ENCODE measurements around the gene RPAP3. TPM values are rescaled to one million over a fixed set of nuclear protein-coding genes. Genes with fewer than 3 reads are reported as not detected.

The RPAP3 gene
- total and polyA plus RNA-seq, 2 of the 4 experiments (the other 2 are of a cell fraction) = 10.6 to 13.4 TPM

GRCh38 chr12:47648056-47648579 is 57.7 kb downstream of the RPAP3 start:
- no peak overlapping the region for H4K5ac ChIP-seq (ENCODE audit: low read depth, low read length)
- peaks cover 7% of the 10 kb centered on the region for H3K9me1 ChIP-seq (ENCODE audit: insufficient read depth, low read length)
- peaks cover 0 to 7% of the 10 kb centered on the region in 2 experiments; a peak in 3 of 4 replicates for H3K79me1 ChIP-seq (ENCODE audit: low read depth in 1 of 2, low read length in 2 of 2)
- no peak for TF ChIP-seq FOS (IDR thresholded peaks at IDR 0.05; ENCODE audit: low read depth, low read length)
- no peak for TF ChIP-seq CHD1 (IDR thresholded peaks at IDR 0.05; ENCODE audit: low read depth, low read length)
- no peak for TF ChIP-seq MXI1 (IDR thresholded peaks at IDR 0.05; ENCODE audit: borderline replicate concordance, low read depth, low read length)
- no peak for TF ChIP-seq MAFK (IDR thresholded peaks at IDR 0.05; ENCODE audit: low read depth, low read length)
- TF ChIP-seq ELK1 (IDR thresholded peaks at IDR 0.05; ENCODE audit: borderline replicate concordance, low read depth, low read length) = no peak
- no peak for TF ChIP-seq CTCF (conservative IDR thresholded peaks at IDR 0.05; ENCODE audit: low read depth, low read length)
- no peak for TF ChIP-seq BHLHE40 (IDR thresholded peaks at IDR 0.05; ENCODE audit: low read depth, low read length)
- H3K27ac ChIP-seq (ENCODE audit: insufficient read depth, low read length) = no peak overlapping the region
- no peak overlapping the region for H3K23ac ChIP-seq (ENCODE audit: low read depth, low read length)
- no peak overlapping the region for H3K56ac ChIP-seq (ENCODE audit: extremely low read depth, insufficient read depth, low read length)
- WGBS, 2 experiments (ENCODE audit: extremely low coverage in 2 of 2, insufficient read length in 1 of 2) = 100% methylated on average over 1 of the region's 2 CpGs; no CpG with 5 or more reads in 1 of the 2 experiments
- ChIA-PET POLR2A (ENCODE audit: unreplicated experiment) (no interaction called here), CTCF (interaction anchor here (0.6 kb wide), 1 partner anchor 81 kb away, joined by 5 read pairs; no protein-coding TSS in a partner anchor)
- intact Hi-C loops (cut with micrococcal nuclease) = no loop called here
- no TSS peak for BruUV-seq (replicated peaks)
- peaks cover 7% of the 10 kb centered on the region; the same call in 1 of the 2 replicates for H4K20me1 ChIP-seq (ENCODE audit: insufficient read depth, low read length)
- no peak overlapping the region for H2BK15ac ChIP-seq (ENCODE audit: low read depth, low read length)
- H3K9me3 ChIP-seq (ENCODE audit: control insufficient read depth, insufficient read depth, low read length) = peaks cover 4% of the 10 kb centered on the region; the same call in 1 of the 2 replicates
- no peak overlapping the region for H2BK120ac ChIP-seq (ENCODE audit: low read depth, low read length)
- no peak overlapping the region for H2AK5ac ChIP-seq (ENCODE audit: low read depth, low read length)
- no peaks in the 10 kb centered on the region for H3K36me3 ChIP-seq (ENCODE audit: control insufficient read depth, insufficient read depth, low read length)
- H3K4me1 ChIP-seq (ENCODE audit: control insufficient read depth, insufficient read depth, low read length) = peaks cover 6% of the 10 kb centered on the region
- no peak overlapping the region for H3K4me2 ChIP-seq (ENCODE audit: low read depth, low read length)
- H4K8ac ChIP-seq (ENCODE audit: low read depth in 2 of 2, low read length in 2 of 2) = no peak overlapping the region
- H3K14ac ChIP-seq (replicated peaks; ENCODE audit: low read depth, low read length) = no peak overlapping the region
- no peak overlapping the region for H3K9ac ChIP-seq (ENCODE audit: low read depth, low read length)
- no peak overlapping the region for H2BK5ac ChIP-seq (ENCODE audit: low read depth, low read length, poor library complexity, severe bottlenecking)
- H4K91ac ChIP-seq (ENCODE audit: insufficient read depth, low read depth, low read length) = no peak overlapping the region
- no peak overlapping the region for H3K4me3 ChIP-seq (ENCODE audit: insufficient read depth, low read depth, low read length)
- ATAC-seq (ENCODE audit: low read depth) = no peak
- in situ Hi-C loops (cut with MboI; ENCODE audit: low sequenced_read_pairs) = no loop called here
- no peak overlapping the region for H2AK9ac ChIP-seq (replicated peaks; ENCODE audit: low read depth, low read length, poor library complexity)
- H3K4ac ChIP-seq (ENCODE audit: low read depth, low read length) = no peak overlapping the region
- no peak overlapping the region for H2AFZ ChIP-seq (replicated peaks; ENCODE audit: low read length, poor library complexity)
- H2BK20ac ChIP-seq (ENCODE audit: low read depth, low read length) = no peak overlapping the region
- dilution Hi-C loops (cut with HindIII; ENCODE audit: low sequenced_read_pairs, unreplicated experiment) = no loop called here
- no peak for DNase-seq
- no peaks in the 10 kb centered on the region for H3K27me3 ChIP-seq (ENCODE audit: control insufficient read depth, insufficient read depth, low read length)
- H3K18ac ChIP-seq (ENCODE audit: low read depth, low read length) = no peak overlapping the region
